SU-DHL-6 (cell line): ENCODE results near the gene CLRN2.

Source experiments
- H2AFZ ChIP-seq: fragments of 200-600 bp; sonication (generic); 2 replicates; pipeline ENCODE4 v1.6.1; 2014; ENCODE audit warnings: low read depth, mild to moderate bottlenecking, moderate library complexity, mixed read lengths, antibody characterized with exemption, low read length; ENCODE audit not compliant: severe bottlenecking
- H3F3A ChIP-seq: fragments of 200-600 bp; shearing (Covaris generic); 2 replicates; pipeline ENCODE4 v1.6.0; 2016; ENCODE audit warnings: antibody characterized with exemption, mild to moderate bottlenecking; ENCODE audit not compliant: insufficient read depth
- H3K27ac ChIP-seq: fragments of 200-600 bp; sonication (generic); 2 replicates; pipeline ENCODE4 v1.5.1; 2016; ENCODE audit warnings: low read depth, mild to moderate bottlenecking, low read length, moderate library complexity, mixed read lengths
- H3K27me3 ChIP-seq: fragments of 200-600 bp; sonication (generic), shearing (Covaris generic); 2 replicates; pipeline ENCODE4 v1.6.0; 2014; ENCODE audit warnings: mild to moderate bottlenecking, low read length
- H3K36me3 ChIP-seq: fragments of 200-600 bp; sonication (generic); 2 replicates; pipeline ENCODE4 v1.6.1; 2014; ENCODE audit warnings: mild to moderate bottlenecking, low read length, mixed read lengths
- H3K4me2 ChIP-seq: fragments of 300-600, 200-600 bp; shearing (Covaris generic), sonication (generic); 2 replicates; pipeline ENCODE4 v1.6.0; 2014; ENCODE audit warnings: low read length, low read depth, mild to moderate bottlenecking; ENCODE audit not compliant: poor library complexity, severe bottlenecking
- H3K4me3 ChIP-seq: fragments of 200-600 bp; sonication (generic); 2 replicates; pipeline ENCODE4 v1.5.1; 2014; ENCODE audit warnings: antibody characterized with exemption, low read length, mild to moderate bottlenecking, mixed read lengths; ENCODE audit not compliant: insufficient read depth, poor library complexity, severe bottlenecking
- H3K79me2 ChIP-seq: fragments of 200-600 bp; sonication (generic); 2 replicates; pipeline ENCODE4 v1.6.1; 2014; ENCODE audit warnings: mild to moderate bottlenecking, low read length, moderate library complexity; ENCODE audit not compliant: insufficient read depth
- H3K9ac ChIP-seq: fragments of 200-600 bp; sonication (generic); 2 replicates; pipeline ENCODE4 v1.7.0; 2014; ENCODE audit warnings: mild to moderate bottlenecking, low read length
- H3K9me2 ChIP-seq: fragments of 200-600 bp; sonication (generic); replicated peaks from 2 replicates; pipeline ENCODE4 v1.6.1; 2014; ENCODE audit warnings: low read length; ENCODE audit not compliant: insufficient read depth
- H3K9me3 ChIP-seq: fragments of 200-600 bp; sonication (generic); 2 replicates; pipeline ENCODE4 v1.6.1; 2014; ENCODE audit warnings: low read length, mixed read lengths; ENCODE audit not compliant: insufficient read depth
- H4K20me1 ChIP-seq: fragments of 200-600 bp; sonication (generic); 2 replicates; pipeline ENCODE4 v1.6.1; 2014; ENCODE audit warnings: low read depth, mild to moderate bottlenecking, antibody characterized with exemption, low read length, moderate library complexity, mixed read lengths
- CTCF ChIP-seq: fragments of 200-600 bp; sonication (generic); IDR thresholded peaks from one replicate; pipeline ENCODE4 v1.5.1; 2017; ENCODE audit warnings: antibody characterized with exemption, mild to moderate bottlenecking, low read length, moderate library complexity; ENCODE audit not compliant: insufficient read depth, poor library complexity, severe bottlenecking
- EZH2phosphoT487 ChIP-seq: fragments of 200-600 bp; sonication (generic), shearing (Covaris generic); conservative IDR thresholded peaks from 2 replicates; pipeline ENCODE4 v1.6.1; 2018; ENCODE audit warnings: mild to moderate bottlenecking, antibody characterized with exemption, low read length, moderate library complexity, mixed read lengths

Gene CLRN2

GRCh38 chr4:17562157-17562556 is 47.2 kb downstream of the CLRN2 start:
- H3K9ac ChIP-seq = no peak overlapping the region
- H3K4me2 ChIP-seq = no peak overlapping the region
- H3K79me2 ChIP-seq = no peaks in the 10 kb centered on the region
- H3K9me3 ChIP-seq = no peaks in the 10 kb centered on the region
- no peaks in the 10 kb centered on the region for H4K20me1 ChIP-seq
- H3K36me3 ChIP-seq = no peaks in the 10 kb centered on the region
- no peaks in the 10 kb centered on the region for H3K9me2 ChIP-seq
- H3K27me3 ChIP-seq = no peaks in the 10 kb centered on the region
- TF ChIP-seq EZH2phosphoT487 (no peak), CTCF (no peak)
- no peak overlapping the region for H3K27ac ChIP-seq
- H3K4me3 ChIP-seq = no peak overlapping the region
- no peak overlapping the region for H2AFZ ChIP-seq
- no peaks in the 10 kb centered on the region for H3F3A ChIP-seq

GRCh38 chr4:17565846-17566245 is 50.9 kb downstream of the CLRN2 start:
- Histone ChIP-seq H3K27me3 (no peaks in the 10 kb centered on the region), H3K9me3 (no peaks in the 10 kb centered on the region), H3K79me2 (no peaks in the 10 kb centered on the region), H3K4me2 (no peak overlapping the region), H3K36me3 (no peaks in the 10 kb centered on the region), H3K9ac (no peak overlapping the region), H3F3A (no peaks in the 10 kb centered on the region), H2AFZ (no peak overlapping the region), H3K27ac (no peak overlapping the region), H4K20me1 (no peaks in the 10 kb centered on the region), H3K4me3 (no peak overlapping the region), H3K9me2 (no peaks in the 10 kb centered on the region)
- TF ChIP-seq EZH2phosphoT487 (no peak), CTCF (no peak)

GRCh38 chr4:17567271-17567670 is 52.3 kb downstream of the CLRN2 start:
- H3K9ac ChIP-seq = no peak overlapping the region
- H3K79me2 ChIP-seq = no peaks in the 10 kb centered on the region
- H4K20me1 ChIP-seq = no peaks in the 10 kb centered on the region
- H3K9me3 ChIP-seq = no peaks in the 10 kb centered on the region
- no peak overlapping the region for H3K4me3 ChIP-seq
- no peaks in the 10 kb centered on the region for H3K27me3 ChIP-seq
- no peak overlapping the region for H3K4me2 ChIP-seq
- H3K36me3 ChIP-seq = no peaks in the 10 kb centered on the region
- no peak overlapping the region for H2AFZ ChIP-seq
- no peaks in the 10 kb centered on the region for H3K9me2 ChIP-seq
- H3F3A ChIP-seq = no peaks in the 10 kb centered on the region
- TF ChIP-seq CTCF = no peak
- no peak for TF ChIP-seq EZH2phosphoT487
- H3K27ac ChIP-seq = no peak overlapping the region
